Posterior vena cava (tissue), 2 donors: ENCODE data around the gene ZDHHC14. TPM values are rescaled to one million over a fixed set of nuclear protein-coding genes. Genes with fewer than 3 reads are reported as not detected.
"Not testable (repeated sequence)": the region's sequence is repeated elsewhere in the genome, so short reads cannot be mapped to it uniquely, and the experiment has no call there.

ENCODE experiments used
- DNase-seq: peaks from one replicate; pipeline ENCODE4 v3.0.0-alpha.2; 2020; ENCODE audit warnings: low spot score
- intact Hi-C, 2 donors: fragments of 100-400 bp; cut with DNase I; formaldehyde crosslinking; loops; one replicate each; pipeline versions ENCODE4 v1.14.1 to v1.14.2; 2022 to 2023
- total RNA-seq, 2 donors: library from RNA; stranded (reverse); fragmentation: NEBNext Ultra II Directional; extraction: Animal tissue kit (Norgen Biotek cat#: 25700); gene quantifications; one replicate each; pipeline ENCODE4 v1.2.1, GENCODE V29; 2021
- donor health status: DM: yes; HTN: yes; CAD: no.
- donor health status: DM: yes; HTN: yes; CAD: no.

The ZDHHC14 gene
- total RNA-seq, 2 donors from 2014 or later = 12.2 to 14.8 TPM

- DNase-seq = no peak
- intact Hi-C loops = no loop called here
Measured at GRCh38 chr6:157400676-157401075, 19.7 kb downstream of the ZDHHC14 start.

- DNase-seq = no peak
- intact Hi-C loops = no loop called here
Measured at GRCh38 chr6:157401734-157402338, 20.8 kb downstream of the ZDHHC14 start.

- intact Hi-C loops = no loop called here
- DNase-seq = no peak
Measured at GRCh38 chr6:157402996-157403685, 22.2 kb downstream of the ZDHHC14 start.

GRCh38 chr6:157403686-157404051 lies 22.7 kb downstream of the ZDHHC14 start:
- DNase-seq = no peak
- intact Hi-C loops = no loop called here

GRCh38 chr6:157405986-157406385 lies 25.0 kb downstream of the ZDHHC14 start:
- intact Hi-C loops = no loop called here
- no peak for DNase-seq

GRCh38 chr6:157406661-157407060 lies 25.7 kb downstream of the ZDHHC14 start:
- intact Hi-C loops = no loop called here

GRCh38 chr6:157407646-157408045 lies 26.7 kb downstream of the ZDHHC14 start:
- intact Hi-C loops = no loop called here
- no peak for DNase-seq

More at GRCh38 chr6:157406661-157407060, 25.7 kb downstream of the ZDHHC14 start:
- no peak for DNase-seq

GRCh38 chr6:157408427-157408826 lies 27.4 kb downstream of the ZDHHC14 start:
- intact Hi-C loops = not testable (repeated sequence)

GRCh38 chr6:157410045-157410444 lies 29.1 kb downstream of the ZDHHC14 start:
- intact Hi-C loops = no loop called here
- no peak for DNase-seq

More at GRCh38 chr6:157408427-157408826, 27.4 kb downstream of the ZDHHC14 start:
- DNase-seq = not testable (repeated sequence)

- intact Hi-C loops = no loop called here
- no peak for DNase-seq
Measured at GRCh38 chr6:157411368-157411767, 30.4 kb downstream of the ZDHHC14 start.

- DNase-seq = no peak
- intact Hi-C loops = no loop called here
Measured at GRCh38 chr6:157412791-157413190, 31.8 kb downstream of the ZDHHC14 start.

- DNase-seq = no peak
- intact Hi-C loops = no loop called here
Measured at GRCh38 chr6:157420497-157420896, 39.5 kb downstream of the ZDHHC14 start.

GRCh38 chr6:157424491-157425020 lies 43.6 kb downstream of the ZDHHC14 start:
- DNase-seq = no peak
- intact Hi-C loops = no loop called here

- no peak for DNase-seq
- intact Hi-C loops = no loop called here
Measured at GRCh38 chr6:157427969-157428368, 47.0 kb downstream of the ZDHHC14 start.

- no peak for DNase-seq
Measured at GRCh38 chr6:157428427-157429202, 47.6 kb downstream of the ZDHHC14 start.

GRCh38 chr6:157429248-157429647 lies 48.3 kb downstream of the ZDHHC14 start:
- DNase-seq = no peak
- intact Hi-C loops = no loop called here

More at GRCh38 chr6:157428427-157429202, 47.6 kb downstream of the ZDHHC14 start:
- intact Hi-C loops = no loop called here

GRCh38 chr6:157430834-157431233 lies 49.8 kb downstream of the ZDHHC14 start:
- no peak for DNase-seq
- intact Hi-C loops = no loop called here

GRCh38 chr6:157432231-157432891 lies 51.4 kb downstream of the ZDHHC14 start:
- intact Hi-C loops = no loop called here
- no peak for DNase-seq

- no peak for DNase-seq
- intact Hi-C loops = no loop called here
Measured at GRCh38 chr6:157432892-157433265, 51.9 kb downstream of the ZDHHC14 start.

- intact Hi-C loops = no loop called here
- DNase-seq = no peak
Measured at GRCh38 chr6:157433678-157434081, 52.7 kb downstream of the ZDHHC14 start.
